A549 (cell line): ENCODE results near the gene BAG3.

ENCODE experiments used
- FOSL2 ChIP-seq, 2 experiments: fragments of 450-650 bp in 1 of 2; fragments of >200 bp in 1 of 2; sonication (Bioruptor Twin) in 1 of 2; formaldehyde crosslinking; IDR thresholded peaks; 2 replicates each; pipeline versions ENCODE4 v1.5.0 to v1.6.1; 2016 to 2020; ENCODE audit warnings: mild to moderate bottlenecking in 1 of 2, moderate library complexity in 1 of 2
- KDM5A ChIP-seq: fragments of 200-600 bp; sonication (generic); IDR thresholded peaks from 2 replicates; pipeline ENCODE4 v1.6.1; 2016; ENCODE audit warnings: antibody characterized with exemption, mild to moderate bottlenecking
- MAFK ChIP-seq: fragments of 450-650 bp; IDR thresholded peaks from 2 replicates; pipeline ENCODE4 v1.6.1; 2014; ENCODE audit not compliant: partially characterized antibody
- POLR2A ChIP-seq: IDR thresholded peaks from 2 replicates; pipeline ENCODE4 v1.6.1; 2012; ENCODE audit warnings: mild to moderate bottlenecking, low read length
- RCOR1 ChIP-seq: fragments of 150-350 bp; IDR thresholded peaks from 2 replicates; pipeline ENCODE4 v1.6.1; 2014; ENCODE audit warnings: antibody characterized with exemption, low read length, low read depth
- RFX5 ChIP-seq: fragments of 450-650 bp; IDR thresholded peaks from 2 replicates; pipeline ENCODE4 v1.7.1; 2014; ENCODE audit warnings: antibody characterized with exemption, mild to moderate bottlenecking, moderate library complexity
- SREBF2 ChIP-seq: fragments of 450-650 bp; IDR thresholded peaks from 2 replicates; pipeline ENCODE4 v1.6.1; 2014; ENCODE audit warnings: mild to moderate bottlenecking, moderate library complexity
- TF ChIP-seq, protein P1 (sequence below): fragments of >200 bp; sonication (Bioruptor Twin); formaldehyde crosslinking; IDR thresholded peaks from 3 replicates; pipeline ENCODE4 v1.5.1; 2016
- TF ChIP-seq, protein P2 (sequence below): fragments of 200-600 bp; sonication (generic); IDR thresholded peaks from 2 replicates; pipeline ENCODE4 v1.6.1; 2016; ENCODE audit warnings: antibody characterized with exemption, mild to moderate bottlenecking, moderate library complexity

DNA sequence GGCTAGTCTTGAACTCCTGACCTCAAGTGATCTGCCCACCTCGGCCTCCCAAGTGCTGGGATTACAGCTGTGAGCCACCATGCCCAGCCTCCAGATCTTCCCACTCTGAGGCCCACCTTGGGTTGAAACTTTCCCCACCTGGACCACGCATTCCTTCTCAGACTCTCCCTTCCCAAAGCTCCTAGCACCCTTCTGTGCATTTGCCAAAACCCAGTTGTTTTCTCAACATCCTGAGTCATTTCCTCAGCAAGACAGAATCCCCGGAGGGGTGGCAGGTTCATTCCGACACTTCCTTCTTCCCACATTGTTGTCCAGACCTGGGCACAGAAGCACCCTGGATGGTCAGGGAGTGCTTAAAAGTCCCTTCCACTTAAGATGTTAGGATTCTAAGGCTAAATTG, 28.9 kb downstream of the BAG3 start:
- no peak for TF ChIP-seq POLR2A
- TF ChIP-seq, protein P1, sequence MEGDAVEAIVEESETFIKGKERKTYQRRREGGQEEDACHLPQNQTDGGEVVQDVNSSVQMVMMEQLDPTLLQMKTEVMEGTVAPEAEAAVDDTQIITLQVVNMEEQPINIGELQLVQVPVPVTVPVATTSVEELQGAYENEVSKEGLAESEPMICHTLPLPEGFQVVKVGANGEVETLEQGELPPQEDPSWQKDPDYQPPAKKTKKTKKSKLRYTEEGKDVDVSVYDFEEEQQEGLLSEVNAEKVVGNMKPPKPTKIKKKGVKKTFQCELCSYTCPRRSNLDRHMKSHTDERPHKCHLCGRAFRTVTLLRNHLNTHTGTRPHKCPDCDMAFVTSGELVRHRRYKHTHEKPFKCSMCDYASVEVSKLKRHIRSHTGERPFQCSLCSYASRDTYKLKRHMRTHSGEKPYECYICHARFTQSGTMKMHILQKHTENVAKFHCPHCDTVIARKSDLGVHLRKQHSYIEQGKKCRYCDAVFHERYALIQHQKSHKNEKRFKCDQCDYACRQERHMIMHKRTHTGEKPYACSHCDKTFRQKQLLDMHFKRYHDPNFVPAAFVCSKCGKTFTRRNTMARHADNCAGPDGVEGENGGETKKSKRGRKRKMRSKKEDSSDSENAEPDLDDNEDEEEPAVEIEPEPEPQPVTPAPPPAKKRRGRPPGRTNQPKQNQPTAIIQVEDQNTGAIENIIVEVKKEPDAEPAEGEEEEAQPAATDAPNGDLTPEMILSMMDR: no peak
- no peak for TF ChIP-seq RFX5
- TF ChIP-seq RCOR1: no peak
- no peak for TF ChIP-seq MAFK
- TF ChIP-seq KDM5A: no peak
- TF ChIP-seq FOSL2 (IDR thresholded peaks at IDR 0.05): no peak
- peak; percentile 60 for TF ChIP-seq FOSL2 (CRISPR knock-in tag; IDR thresholded peaks at IDR 0.05)
- TF ChIP-seq, protein P2, sequence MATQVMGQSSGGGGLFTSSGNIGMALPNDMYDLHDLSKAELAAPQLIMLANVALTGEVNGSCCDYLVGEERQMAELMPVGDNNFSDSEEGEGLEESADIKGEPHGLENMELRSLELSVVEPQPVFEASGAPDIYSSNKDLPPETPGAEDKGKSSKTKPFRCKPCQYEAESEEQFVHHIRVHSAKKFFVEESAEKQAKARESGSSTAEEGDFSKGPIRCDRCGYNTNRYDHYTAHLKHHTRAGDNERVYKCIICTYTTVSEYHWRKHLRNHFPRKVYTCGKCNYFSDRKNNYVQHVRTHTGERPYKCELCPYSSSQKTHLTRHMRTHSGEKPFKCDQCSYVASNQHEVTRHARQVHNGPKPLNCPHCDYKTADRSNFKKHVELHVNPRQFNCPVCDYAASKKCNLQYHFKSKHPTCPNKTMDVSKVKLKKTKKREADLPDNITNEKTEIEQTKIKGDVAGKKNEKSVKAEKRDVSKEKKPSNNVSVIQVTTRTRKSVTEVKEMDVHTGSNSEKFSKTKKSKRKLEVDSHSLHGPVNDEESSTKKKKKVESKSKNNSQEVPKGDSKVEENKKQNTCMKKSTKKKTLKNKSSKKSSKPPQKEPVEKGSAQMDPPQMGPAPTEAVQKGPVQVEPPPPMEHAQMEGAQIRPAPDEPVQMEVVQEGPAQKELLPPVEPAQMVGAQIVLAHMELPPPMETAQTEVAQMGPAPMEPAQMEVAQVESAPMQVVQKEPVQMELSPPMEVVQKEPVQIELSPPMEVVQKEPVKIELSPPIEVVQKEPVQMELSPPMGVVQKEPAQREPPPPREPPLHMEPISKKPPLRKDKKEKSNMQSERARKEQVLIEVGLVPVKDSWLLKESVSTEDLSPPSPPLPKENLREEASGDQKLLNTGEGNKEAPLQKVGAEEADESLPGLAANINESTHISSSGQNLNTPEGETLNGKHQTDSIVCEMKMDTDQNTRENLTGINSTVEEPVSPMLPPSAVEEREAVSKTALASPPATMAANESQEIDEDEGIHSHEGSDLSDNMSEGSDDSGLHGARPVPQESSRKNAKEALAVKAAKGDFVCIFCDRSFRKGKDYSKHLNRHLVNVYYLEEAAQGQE: no peak
- TF ChIP-seq SREBF2: no peak
